ENCODE results near the gene CDH4.

DNA sequence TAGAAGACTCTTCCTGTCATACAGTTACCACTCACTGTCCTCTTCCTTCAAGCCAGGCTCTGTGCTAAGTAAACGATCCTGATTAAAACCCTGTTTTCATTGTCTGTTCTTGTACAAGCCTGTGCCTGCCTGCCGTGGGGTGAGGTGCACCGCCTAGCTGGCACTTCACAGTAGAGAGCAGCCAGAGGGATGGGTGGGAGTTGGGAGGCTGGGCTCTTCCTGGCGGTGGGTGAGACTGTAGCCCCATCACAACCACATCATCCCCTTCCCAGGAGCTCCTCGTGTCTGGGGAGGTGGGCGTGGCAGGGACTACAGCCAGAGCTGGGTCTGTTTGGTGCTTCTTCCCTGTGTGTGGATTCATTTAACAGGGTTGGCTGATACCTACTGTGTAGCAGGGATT, 431.7 kb downstream of the CDH4 start:
- TF ChIP-seq, protein P1, sequence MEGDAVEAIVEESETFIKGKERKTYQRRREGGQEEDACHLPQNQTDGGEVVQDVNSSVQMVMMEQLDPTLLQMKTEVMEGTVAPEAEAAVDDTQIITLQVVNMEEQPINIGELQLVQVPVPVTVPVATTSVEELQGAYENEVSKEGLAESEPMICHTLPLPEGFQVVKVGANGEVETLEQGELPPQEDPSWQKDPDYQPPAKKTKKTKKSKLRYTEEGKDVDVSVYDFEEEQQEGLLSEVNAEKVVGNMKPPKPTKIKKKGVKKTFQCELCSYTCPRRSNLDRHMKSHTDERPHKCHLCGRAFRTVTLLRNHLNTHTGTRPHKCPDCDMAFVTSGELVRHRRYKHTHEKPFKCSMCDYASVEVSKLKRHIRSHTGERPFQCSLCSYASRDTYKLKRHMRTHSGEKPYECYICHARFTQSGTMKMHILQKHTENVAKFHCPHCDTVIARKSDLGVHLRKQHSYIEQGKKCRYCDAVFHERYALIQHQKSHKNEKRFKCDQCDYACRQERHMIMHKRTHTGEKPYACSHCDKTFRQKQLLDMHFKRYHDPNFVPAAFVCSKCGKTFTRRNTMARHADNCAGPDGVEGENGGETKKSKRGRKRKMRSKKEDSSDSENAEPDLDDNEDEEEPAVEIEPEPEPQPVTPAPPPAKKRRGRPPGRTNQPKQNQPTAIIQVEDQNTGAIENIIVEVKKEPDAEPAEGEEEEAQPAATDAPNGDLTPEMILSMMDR (IDR thresholded peaks at IDR 0.05) = no peak
- no peak for TF ChIP-seq POLR2A (IDR thresholded peaks at IDR 0.05)
